GM19395 (cell line): ENCODE results near the gene PSPC1.

ENCODE experiments used
- ATAC-seq: cut with Tn5 transposase; IDR thresholded peaks from one replicate; pipeline ENCODE4 v1.9.1; 2021; ENCODE audit warnings: mild to moderate bottlenecking, moderate library complexity; ENCODE audit not compliant: unreplicated experiment

PSPC1 gene

GRCh38 chr13:19674898-19675297 is 107.8 kb downstream of the PSPC1 start:
- no peak for ATAC-seq

- no peak for ATAC-seq
These were observed 109.0 kb downstream of the PSPC1 start for GRCh38 chr13:19673473-19674430.

- no peak for ATAC-seq
These were observed 109.8 kb downstream of the PSPC1 start for GRCh38 chr13:19672990-19673389.

- ATAC-seq, result no peak
These were observed 112.6 kb downstream of the PSPC1 start for GRCh38 chr13:19670147-19670546.

DNA sequence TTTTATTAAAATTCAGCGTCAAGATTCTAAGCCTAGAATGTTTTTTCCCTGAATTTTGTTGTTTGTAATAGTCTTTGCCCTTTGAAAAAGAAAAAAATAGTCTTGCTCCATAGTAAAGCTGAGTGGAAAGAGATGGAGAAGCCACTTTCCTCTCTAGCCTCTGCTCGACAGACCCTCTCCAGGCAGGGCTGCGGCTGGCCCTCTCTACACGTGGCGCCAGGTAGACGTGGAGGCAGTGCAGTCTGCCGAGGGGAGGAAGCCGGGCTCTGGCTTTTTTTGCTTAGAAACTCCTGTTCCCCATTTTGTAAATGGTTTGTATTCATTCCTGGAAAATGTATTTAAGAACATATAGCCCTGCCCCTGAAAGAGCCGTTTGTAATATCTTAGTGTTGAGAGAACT is 114.0 kb downstream of the PSPC1 start:
- no peak for ATAC-seq

DNA sequence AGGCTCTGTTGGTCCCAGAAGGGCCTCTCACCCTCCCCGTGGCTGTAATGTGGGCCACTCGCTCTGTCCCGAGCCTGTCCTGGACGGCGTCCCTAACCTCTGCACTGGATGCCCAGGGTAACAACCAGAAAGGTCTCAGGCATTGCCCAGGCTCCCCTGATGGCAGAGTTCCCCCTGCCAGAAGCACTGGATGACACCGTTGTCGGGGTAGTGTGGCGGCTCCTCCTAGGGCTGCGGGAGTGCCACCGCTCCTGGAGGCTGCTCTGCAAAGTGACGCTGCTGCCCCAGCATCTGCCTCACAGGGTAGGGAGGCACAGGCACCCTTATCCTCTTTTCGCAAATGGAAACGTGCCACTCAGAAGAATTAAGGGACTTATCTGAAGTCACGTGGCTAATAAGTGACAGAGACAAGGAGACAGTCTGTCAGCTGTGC is 117.3 kb downstream of the PSPC1 start:
- no peak for ATAC-seq

DNA sequence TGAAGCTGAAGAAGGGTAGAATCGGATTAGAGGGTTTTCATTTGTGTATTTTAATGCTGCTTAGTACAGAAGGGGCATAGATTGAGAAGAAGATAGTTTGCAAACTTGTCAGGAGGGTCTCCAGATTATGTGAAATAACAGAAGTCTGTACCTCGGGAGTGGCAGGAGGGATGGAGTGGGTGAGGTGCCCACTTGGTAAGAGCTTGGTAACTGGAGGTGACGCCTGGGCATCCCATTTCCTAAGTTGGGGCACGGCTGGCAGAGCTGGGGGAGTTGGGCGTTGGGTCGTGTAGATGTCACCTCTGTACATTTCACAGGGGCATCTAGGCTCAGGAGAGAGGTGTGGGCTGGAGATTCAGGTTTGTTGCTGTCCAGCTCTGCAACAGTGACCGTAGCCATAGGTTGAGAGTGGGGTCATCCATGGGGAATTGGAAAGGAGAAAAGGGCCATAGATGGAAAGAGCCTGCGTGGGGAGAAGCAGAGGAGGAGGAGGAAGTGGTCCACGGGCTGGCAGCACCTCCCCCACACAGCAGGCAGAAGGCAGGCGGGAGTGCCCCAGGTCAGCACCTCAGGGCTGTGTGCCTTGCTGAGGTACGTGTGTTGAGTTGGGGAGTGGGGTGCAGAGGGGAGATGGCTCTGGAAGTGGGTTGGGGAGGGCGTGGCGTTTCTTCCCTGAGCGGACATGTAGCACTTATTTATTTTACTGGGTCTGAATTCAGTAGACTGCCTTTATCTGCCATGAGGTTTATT is 118.1 kb downstream of the PSPC1 start:
- no peak for ATAC-seq

DNA sequence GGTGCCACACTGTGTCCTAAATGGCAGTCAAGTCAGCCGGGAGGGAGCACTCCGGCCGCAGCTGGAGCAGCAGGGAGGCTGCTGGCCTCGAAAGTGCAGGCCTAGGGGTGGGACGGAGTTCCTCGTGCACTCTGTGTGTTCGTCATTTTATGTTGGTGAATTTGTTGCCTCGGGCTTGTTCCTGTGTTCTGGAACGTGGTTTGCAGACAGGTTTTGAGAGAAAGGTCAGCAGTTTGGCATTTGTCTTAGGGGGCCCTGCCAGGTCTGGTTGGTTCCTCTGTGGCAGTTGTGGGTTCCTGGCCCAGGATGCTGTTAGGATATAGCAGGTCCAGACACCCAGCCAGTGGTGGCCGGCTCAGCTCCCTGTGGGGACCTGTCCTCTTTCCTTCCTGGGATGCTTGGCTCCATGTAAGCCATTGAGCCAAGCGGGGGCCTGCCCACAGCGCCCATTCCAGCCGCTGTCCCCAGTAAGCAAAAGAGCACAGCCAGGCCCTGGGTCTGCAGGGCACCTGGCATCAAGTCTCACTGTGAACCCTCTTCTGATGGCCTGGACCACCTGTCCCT is 119.2 kb downstream of the PSPC1 start:
- ATAC-seq, result no peak

- no peak for ATAC-seq
These were observed 121.2 kb downstream of the PSPC1 start for GRCh38 chr13:19661561-19661960.

GRCh38 chr13:19661126-19661525 is 121.6 kb downstream of the PSPC1 start:
- ATAC-seq, result no peak

GRCh38 chr13:19658831-19659230 is 123.9 kb downstream of the PSPC1 start:
- no peak for ATAC-seq

DNA sequence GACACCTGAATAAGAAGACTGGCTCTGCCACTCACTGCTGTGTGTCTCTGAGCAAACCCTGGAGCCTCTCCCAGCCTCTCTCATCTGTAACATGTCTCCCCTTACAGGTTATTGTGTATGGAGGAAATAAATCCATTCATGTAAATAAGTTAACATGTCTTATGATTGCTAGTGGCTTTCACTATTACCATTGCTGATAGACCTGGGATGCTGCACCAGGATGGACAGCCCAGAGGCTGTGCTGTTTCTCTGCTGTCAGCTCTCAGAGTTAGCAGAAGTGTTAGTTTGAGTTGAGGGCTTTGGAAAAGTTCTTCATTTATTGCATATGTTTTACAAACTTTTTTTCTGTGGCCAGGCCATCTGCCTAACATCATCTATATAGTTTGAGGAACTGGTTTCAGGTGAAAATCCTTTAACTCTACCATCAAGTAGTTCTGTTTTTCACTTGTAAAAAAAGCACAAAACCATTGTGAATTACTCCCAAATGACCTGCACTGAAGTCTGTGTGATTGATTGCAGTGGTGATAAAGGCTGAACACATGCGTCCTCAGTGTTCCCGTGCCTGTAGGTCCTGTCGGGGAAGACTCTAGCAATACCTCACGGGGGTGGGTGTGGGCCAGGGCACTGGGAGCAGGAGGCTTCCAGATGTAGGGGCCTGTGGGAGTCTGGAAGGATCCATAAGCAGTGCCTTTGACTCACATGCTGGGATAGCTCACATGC is 124.7 kb downstream of the PSPC1 start:
- no peak for ATAC-seq
